MM.1S (cell line): Measurements from ENCODE around the gene NEMF.
"Not testable (repeated sequence)": the region's sequence is repeated elsewhere in the genome, so short reads cannot be mapped to it uniquely, and the experiment has no call there.

ENCODE experiments used
- DNase-seq: peaks from one replicate; pipeline ENCODE4 v3.0.0-alpha.2; 2015
- H2AFZ ChIP-seq: fragments of 300-600 bp; sonication (generic); 2 replicates; pipeline ENCODE4 v1.6.0; 2016; ENCODE audit warnings: antibody characterized with exemption, low read length
- H3F3A ChIP-seq: fragments of 300-600 bp; sonication (generic); 2 replicates; pipeline ENCODE4 v1.6.1; 2016; ENCODE audit warnings: mild to moderate bottlenecking, antibody characterized with exemption, low read length, moderate library complexity, mixed read lengths; ENCODE audit not compliant: insufficient read depth
- H3K27ac ChIP-seq: fragments of 300-600 bp; sonication (generic); 2 replicates; pipeline ENCODE4 v1.5.1; 2016; ENCODE audit warnings: mild to moderate bottlenecking, low read length
- H3K27me3 ChIP-seq: fragments of 300-600 bp; sonication (generic); replicated peaks from 2 replicates; pipeline ENCODE4 v1.6.0; 2016; ENCODE audit warnings: low read length; ENCODE audit not compliant: insufficient read depth
- H3K36me3 ChIP-seq: fragments of 300-600 bp; sonication (generic); replicated peaks from 2 replicates; pipeline ENCODE4 v1.6.1; 2016; ENCODE audit warnings: mild to moderate bottlenecking, low read length, mixed read lengths; ENCODE audit not compliant: insufficient read depth
- H3K4me1 ChIP-seq: fragments of 300-600 bp; sonication (generic); 2 replicates; pipeline ENCODE4 v1.6.1; 2016; ENCODE audit warnings: low read length, mixed read lengths
- H3K4me2 ChIP-seq: fragments of 300-600 bp; sonication (generic); 2 replicates; pipeline ENCODE4 v1.6.0; 2016; ENCODE audit warnings: low read depth, low read length
- H3K4me3 ChIP-seq: fragments of 300-600 bp; sonication (generic); 2 replicates; pipeline ENCODE4 v1.5.1; 2016; ENCODE audit warnings: low read length, mixed read lengths
- H3K79me2 ChIP-seq: fragments of 300-600 bp; sonication (generic); 2 replicates; pipeline ENCODE4 v1.6.1; 2016; ENCODE audit warnings: mixed run types, low read length, mixed read lengths
- H3K9ac ChIP-seq: fragments of 300-600 bp; sonication (generic); 2 replicates; pipeline ENCODE4 v1.6.1; 2016; ENCODE audit warnings: low read length, mixed read lengths
- H3K9me2 ChIP-seq: fragments of 300-600 bp; sonication (generic); replicated peaks from 2 replicates; pipeline ENCODE4 v1.6.1; 2016; ENCODE audit warnings: mild to moderate bottlenecking, low read length, mixed read lengths; ENCODE audit not compliant: insufficient read depth
- H3K9me3 ChIP-seq: fragments of 300-600 bp; sonication (generic); replicated peaks from 2 replicates; pipeline ENCODE4 v1.6.1; 2016; ENCODE audit warnings: mild to moderate bottlenecking, low read length, mixed read lengths; ENCODE audit not compliant: insufficient read depth
- H4K20me1 ChIP-seq: fragments of 300-600 bp; sonication (generic); 2 replicates; pipeline ENCODE4 v1.6.1; 2016; ENCODE audit warnings: mild to moderate bottlenecking, low read length, moderate library complexity, mixed read lengths; ENCODE audit not compliant: insufficient read depth
- EZH2 ChIP-seq: fragments of 300-600 bp; sonication (generic); optimal IDR thresholded peaks from 2 replicates; pipeline ENCODE3; 2017; ENCODE audit warnings: low read depth, mild to moderate bottlenecking, antibody characterized with exemption, low read length, mixed read lengths
- EZH2phosphoT487 ChIP-seq: fragments of 300-600 bp; sonication (generic); IDR thresholded peaks from 2 replicates; pipeline ENCODE4 v1.6.1; 2018; ENCODE audit warnings: antibody characterized with exemption, low read length
- TF ChIP-seq, protein P1 (sequence below): fragments of 300-600 bp; sonication (generic); IDR thresholded peaks from 2 replicates; pipeline ENCODE4 v1.5.1; 2016; ENCODE audit warnings: antibody characterized with exemption, low read length, mixed read lengths

Gene NEMF

DNA sequence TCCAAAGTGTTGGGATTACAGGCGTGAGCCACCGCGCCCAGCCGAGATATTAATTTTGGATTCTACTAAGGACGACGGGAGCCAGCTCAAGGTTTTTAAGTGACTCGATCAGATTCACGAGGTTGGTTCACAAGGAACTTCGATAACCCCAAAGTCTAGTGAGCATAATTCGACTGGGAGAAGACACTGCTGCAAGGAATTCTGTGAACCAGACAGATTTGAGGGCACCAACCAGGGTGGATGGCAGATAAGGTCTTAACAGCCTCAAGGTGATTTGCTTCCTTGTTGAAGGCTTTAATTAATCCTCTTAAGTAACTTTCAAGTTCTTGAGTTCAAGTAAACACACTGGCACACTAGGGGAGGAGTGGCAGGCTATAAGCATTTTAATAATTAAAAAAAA is 85.7 kb downstream of the NEMF start:
- Histone ChIP-seq H3K27me3 (no peaks in the 10 kb centered on the region), H2AFZ (peak overlapping the region; percentile 58), H3F3A (peaks cover 11% of the 10 kb centered on the region; the same call in 1 of the 2 replicates), H3K79me2 (peaks cover 20% of the 10 kb centered on the region), H3K36me3 (no peaks in the 10 kb centered on the region), H3K9me2 (no peaks in the 10 kb centered on the region), H4K20me1 (no peaks in the 10 kb centered on the region), H3K27ac (peak overlapping the region; percentile 93; the same call in 1 of the 2 replicates), H3K4me1 (0 out of 2 replicates have a peak, but pooled peaks cover 3% of the 10 kb centered on the region), H3K9me3 (no peaks in the 10 kb centered on the region), H3K9ac (peak overlapping the region; percentile 84; the same call in 1 of the 2 replicates), H3K4me3 (peak overlapping the region; percentile 58), H3K4me2 (peak overlapping the region; percentile 74)
- DNase-seq = no peak
- TF ChIP-seq EZH2 = no peak

DNA sequence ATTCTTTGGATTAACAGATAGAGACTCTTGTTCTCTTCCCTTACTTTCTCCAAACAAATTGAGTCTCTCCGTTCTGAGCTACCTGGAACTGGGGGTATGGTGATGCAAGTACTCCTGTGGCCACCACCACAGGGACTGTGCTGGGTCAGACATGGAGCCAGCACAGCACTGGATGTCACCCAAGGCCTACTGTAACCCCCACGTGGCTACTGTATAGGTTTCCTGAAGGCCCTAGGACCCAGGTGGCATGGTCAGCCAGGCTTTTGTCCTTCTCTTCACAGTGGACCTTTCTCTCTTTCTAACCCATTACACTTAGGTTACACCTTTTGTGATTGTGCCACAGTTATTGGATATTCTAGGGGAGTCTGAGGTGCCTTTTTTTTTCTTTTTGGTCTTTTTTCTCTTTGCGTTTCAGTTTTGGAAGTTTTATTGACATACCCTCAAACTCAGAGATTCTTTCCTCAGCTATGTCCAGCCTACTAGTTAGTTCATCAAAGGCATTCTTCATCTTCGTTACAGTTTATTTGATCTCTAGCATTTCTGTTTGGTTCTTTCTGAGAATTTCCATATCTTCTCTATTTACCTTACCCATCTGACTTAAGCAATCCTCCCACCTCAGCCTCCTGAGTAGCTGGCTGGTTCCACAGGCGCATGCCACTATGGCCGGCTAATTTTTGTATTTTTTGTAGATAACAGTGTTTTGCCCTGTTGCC is 90.6 kb downstream of the NEMF start:
- Histone ChIP-seq H3K4me2 (no peak overlapping the region), H3K4me1 (no peaks in the 10 kb centered on the region), H4K20me1 (no peaks in the 10 kb centered on the region), H3K9me3 (no peaks in the 10 kb centered on the region), H3K27me3 (no peaks in the 10 kb centered on the region), H3K9ac (no peak overlapping the region), H2AFZ (no peak overlapping the region), H3K27ac (no peak overlapping the region), H3K79me2 (no peaks in the 10 kb centered on the region), H3F3A (peaks cover 3% of the 10 kb centered on the region; the same call in 1 of the 2 replicates), H3K36me3 (no peaks in the 10 kb centered on the region), H3K4me3 (no peak overlapping the region), H3K9me2 (no peaks in the 10 kb centered on the region)
- DNase-seq = no peak
- TF ChIP-seq, protein P1, sequence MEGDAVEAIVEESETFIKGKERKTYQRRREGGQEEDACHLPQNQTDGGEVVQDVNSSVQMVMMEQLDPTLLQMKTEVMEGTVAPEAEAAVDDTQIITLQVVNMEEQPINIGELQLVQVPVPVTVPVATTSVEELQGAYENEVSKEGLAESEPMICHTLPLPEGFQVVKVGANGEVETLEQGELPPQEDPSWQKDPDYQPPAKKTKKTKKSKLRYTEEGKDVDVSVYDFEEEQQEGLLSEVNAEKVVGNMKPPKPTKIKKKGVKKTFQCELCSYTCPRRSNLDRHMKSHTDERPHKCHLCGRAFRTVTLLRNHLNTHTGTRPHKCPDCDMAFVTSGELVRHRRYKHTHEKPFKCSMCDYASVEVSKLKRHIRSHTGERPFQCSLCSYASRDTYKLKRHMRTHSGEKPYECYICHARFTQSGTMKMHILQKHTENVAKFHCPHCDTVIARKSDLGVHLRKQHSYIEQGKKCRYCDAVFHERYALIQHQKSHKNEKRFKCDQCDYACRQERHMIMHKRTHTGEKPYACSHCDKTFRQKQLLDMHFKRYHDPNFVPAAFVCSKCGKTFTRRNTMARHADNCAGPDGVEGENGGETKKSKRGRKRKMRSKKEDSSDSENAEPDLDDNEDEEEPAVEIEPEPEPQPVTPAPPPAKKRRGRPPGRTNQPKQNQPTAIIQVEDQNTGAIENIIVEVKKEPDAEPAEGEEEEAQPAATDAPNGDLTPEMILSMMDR = no peak
- TF ChIP-seq EZH2phosphoT487 = no peak

DNA sequence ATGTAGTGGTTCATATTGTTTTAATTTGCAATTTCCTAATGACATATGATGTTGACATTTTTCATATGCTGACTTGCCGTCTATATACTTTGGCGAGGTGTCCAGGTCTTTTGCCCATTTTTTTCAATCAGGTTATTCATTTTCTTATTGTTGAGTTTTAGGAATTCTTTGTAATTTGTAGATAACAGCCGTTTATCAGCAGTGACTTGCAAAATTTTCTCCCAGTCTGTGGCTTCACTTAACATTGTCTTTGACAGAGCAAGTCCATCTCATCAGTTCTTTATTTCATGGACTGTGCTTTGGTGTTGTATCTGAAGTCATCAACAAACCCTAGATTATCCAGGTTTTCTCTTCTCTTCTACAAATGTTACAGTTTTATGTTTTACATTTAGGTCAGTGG is 97.2 kb downstream of the NEMF start:
- no peak overlapping the region for H3K4me3 ChIP-seq
- H3K4me2 ChIP-seq = no peak overlapping the region
- H3K9me3 ChIP-seq = no peaks in the 10 kb centered on the region
- H3K27ac ChIP-seq = no peak overlapping the region
- H3K4me1 ChIP-seq = no peaks in the 10 kb centered on the region
- H2AFZ ChIP-seq = no peak overlapping the region
- TF ChIP-seq EZH2 = no peak
- no peak for TF ChIP-seq EZH2phosphoT487
- TF ChIP-seq, protein P1 = no peak
- no peaks in the 10 kb centered on the region for H3K79me2 ChIP-seq
- H4K20me1 ChIP-seq = no peaks in the 10 kb centered on the region
- H3K9ac ChIP-seq = no peak overlapping the region
- no peaks in the 10 kb centered on the region for H3F3A ChIP-seq
- H3K36me3 ChIP-seq = no peaks in the 10 kb centered on the region
- no peaks in the 10 kb centered on the region for H3K27me3 ChIP-seq
- no peak for DNase-seq
- H3K9me2 ChIP-seq = no peaks in the 10 kb centered on the region

DNA sequence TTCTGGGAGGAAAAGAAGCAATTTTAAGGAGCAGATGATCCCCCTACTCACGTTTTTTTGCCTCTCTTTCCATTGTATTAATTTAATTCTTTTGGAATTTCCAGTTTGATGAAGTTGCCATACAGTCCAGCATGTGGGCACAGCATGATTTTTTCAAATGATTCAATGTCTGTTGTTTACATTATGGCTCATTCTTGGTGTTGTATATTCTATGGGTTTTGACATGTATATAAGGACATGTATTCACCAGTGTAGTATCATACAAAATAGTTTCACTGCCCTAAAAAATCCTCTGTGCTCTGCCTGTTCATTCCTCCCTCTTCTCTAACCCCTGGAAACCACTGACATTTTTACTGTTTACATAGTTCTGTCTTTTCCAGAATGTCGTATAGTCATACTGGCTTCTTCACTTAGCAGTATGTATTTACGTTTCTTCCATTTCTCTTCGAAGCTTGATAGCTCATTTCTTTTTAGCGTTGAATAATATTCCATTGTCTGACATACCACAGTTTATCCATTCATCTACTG is 98.0 kb downstream of the NEMF start:
- Histone ChIP-seq H3K27me3 (no peaks in the 10 kb centered on the region), H3K4me3 (no peak overlapping the region), H2AFZ (no peak overlapping the region), H3K4me2 (no peak overlapping the region), H3K27ac (no peak overlapping the region), H3K9me2 (no peaks in the 10 kb centered on the region), H3K9me3 (no peaks in the 10 kb centered on the region), H3F3A (no peaks in the 10 kb centered on the region), H4K20me1 (no peaks in the 10 kb centered on the region), H3K36me3 (no peaks in the 10 kb centered on the region), H3K9ac (no peak overlapping the region), H3K79me2 (no peaks in the 10 kb centered on the region), H3K4me1 (no peaks in the 10 kb centered on the region)
- TF ChIP-seq EZH2 = no peak
- no peak for TF ChIP-seq EZH2phosphoT487
- TF ChIP-seq, protein P1 = no peak
- no peak for DNase-seq

DNA sequence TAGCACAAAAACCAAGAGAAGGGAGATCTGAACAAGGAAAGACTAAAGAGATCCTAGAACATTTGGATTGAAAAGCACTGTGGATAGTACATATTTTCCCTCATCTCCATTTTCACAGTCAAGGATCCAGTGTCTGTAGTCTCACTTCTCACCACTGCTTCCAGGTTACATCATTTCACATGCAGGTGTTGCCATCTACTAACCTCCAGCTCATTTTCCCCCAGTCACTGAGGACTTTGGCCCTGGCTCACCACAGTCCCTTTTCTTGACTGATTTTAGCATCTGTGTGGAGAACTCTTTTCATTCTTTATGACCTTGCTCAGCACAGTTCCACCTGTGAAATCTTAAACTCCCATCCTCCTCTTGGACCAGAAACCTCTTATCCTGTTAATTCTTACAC is 106.1 kb downstream of the NEMF start:
- not testable (repeated sequence) for H3K27ac ChIP-seq, H3K4me3 ChIP-seq, H3K27me3 ChIP-seq, H3K4me2 ChIP-seq, H3K36me3 ChIP-seq, DNase-seq, H2AFZ ChIP-seq, H4K20me1 ChIP-seq, H3K9me3 ChIP-seq, H3F3A ChIP-seq, H3K79me2 ChIP-seq, H3K4me1 ChIP-seq, H3K9me2 ChIP-seq, H3K9ac ChIP-seq
